Measurements from ENCODE around the gene FTH1.

FTH1 gene

GRCh38 chr11:61917334-61918109 lies 49.9 kb downstream of the FTH1 start, which contains the start of gene RAB3IL1:
RAB3IL1 (minus strand) TSS chr11:61917566; CDS start chr11:61917367, 199 bp downstream.
- DNase-seq (ENCODE audit: low spot score), result no peak

- no peak for DNase-seq (ENCODE audit: low spot score)
These were observed 50.6 kb downstream of the FTH1 start for GRCh38 chr11:61916737-61917333.

GRCh38 chr11:61914471-61915171 lies 52.8 kb downstream of the FTH1 start:
- no peak for DNase-seq (ENCODE audit: low spot score)

Small RNA genes lying within 50 kb of the gene (small RNA-seq; reads per million reads assigned to genes)
- 0 reads per million in 2 experiments for gene RNU6-1243P

Measured in SK-N-DZ (cell line).